ENCODE measurements around the gene UNC5C.

UNC5C gene

DNA sequence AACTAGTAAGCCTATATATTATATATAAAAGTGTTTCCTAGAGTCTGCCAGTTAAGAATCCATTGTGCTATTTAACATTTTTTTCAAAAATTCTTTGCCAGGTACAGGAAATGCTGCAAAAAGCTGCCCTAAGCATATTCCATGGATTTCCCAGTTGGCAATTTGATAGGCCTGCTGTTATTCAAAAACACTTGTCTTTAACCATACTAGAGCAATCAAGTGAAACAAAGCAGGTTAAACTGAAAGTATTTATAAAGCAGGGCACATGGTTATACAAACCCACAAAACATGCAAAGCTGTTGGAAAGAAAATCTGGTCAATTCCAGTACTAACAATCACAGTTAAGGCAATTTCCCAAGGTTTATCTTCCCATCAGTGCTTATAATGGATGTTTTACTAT, 159.9 kb downstream of the UNC5C start:
- DNase-seq: no peak

DNA sequence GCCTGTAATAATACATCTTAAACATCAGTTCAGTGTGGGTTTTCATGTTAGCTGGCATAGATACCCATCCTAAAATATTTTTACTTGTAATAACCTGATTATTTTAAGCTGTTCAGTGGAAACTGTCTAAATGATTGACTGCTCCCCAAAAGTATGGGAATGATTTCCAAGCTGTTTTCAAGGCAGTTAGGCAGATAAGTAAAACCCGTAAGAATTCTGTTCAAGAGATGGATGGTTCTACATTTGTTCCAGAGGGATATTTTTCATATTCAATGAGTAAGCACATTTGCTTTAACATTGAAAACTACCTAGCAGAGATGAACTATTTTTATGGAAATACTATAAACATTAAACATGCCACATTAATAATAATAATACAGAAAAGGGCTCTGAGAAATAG, 161.1 kb downstream of the UNC5C start:
- no peak for DNase-seq

DNA sequence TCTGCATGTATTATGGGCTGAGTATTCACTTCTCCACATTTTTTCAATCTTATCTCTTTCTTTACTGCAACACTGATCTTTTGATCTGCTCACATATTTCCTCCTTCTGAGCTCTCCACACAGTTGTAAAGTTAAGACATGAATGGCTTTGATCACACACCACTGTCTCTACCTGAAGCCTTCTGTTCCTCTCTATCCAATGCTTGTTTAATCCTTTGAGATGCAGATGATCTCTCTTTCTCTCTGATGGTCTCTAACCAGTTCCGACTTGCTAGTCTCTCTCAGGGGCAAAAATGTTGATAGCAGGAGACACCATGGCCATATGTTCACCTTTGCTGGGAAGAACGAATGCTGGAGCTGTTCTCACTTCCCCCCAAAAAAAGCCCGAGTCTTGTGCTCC, 162.4 kb downstream of the UNC5C start:
- no peak for DNase-seq

DNA sequence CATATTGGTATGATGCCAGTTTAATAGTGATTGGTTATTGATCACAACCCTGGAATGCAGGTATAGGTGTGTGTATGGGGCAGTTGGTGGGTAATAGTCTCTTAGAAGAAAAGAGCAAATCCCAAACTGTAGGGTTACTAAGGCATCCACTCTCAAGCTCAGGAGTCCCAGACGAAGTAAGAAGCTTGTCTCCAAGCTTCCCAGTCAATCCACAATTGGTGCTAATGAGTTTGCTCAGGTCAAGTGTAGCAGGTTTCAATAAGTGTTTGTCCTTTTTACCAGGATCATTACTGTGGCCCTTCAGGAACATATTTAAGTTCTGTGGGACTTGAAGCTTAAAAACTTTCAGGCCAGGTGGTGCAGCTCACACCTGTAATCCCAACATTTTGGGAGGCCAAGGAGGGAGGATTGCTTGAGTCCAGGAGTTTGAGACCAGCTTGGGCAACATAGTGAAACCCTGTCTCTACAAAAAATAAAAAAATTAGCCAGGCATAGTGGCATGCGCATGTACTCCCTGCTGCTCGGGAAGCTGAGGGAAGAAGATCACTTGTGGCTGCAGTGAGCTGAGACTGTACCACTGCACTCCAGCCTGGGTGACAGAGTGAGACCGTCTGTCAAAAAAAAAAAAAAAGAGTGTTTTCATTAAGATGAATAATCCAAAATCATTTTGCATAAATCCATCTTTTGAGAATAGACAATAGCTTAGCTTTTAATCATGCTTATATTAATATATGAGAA, 166.8 kb downstream of the UNC5C start:
- no peak for DNase-seq

DNA sequence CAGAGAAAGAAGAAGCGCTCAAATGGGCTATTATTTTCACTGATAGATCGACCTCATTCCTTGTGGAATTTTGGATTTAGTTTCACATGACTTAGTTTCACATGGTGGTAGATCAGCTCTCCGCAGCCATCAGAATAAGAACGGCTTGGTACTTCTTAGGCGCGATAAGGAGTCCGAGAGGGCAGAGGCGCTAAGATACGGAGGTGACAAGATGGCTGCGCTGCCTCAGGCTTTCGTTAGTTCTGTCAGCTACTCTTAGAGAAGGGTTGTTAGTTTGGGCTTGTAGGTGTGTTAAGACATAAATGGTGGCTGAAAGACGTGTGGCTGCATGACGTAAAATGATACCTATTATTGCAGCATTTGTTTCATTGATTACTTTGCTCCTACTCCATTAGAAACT, 169.1 kb downstream of the UNC5C start:
- no peak for DNase-seq

DNA sequence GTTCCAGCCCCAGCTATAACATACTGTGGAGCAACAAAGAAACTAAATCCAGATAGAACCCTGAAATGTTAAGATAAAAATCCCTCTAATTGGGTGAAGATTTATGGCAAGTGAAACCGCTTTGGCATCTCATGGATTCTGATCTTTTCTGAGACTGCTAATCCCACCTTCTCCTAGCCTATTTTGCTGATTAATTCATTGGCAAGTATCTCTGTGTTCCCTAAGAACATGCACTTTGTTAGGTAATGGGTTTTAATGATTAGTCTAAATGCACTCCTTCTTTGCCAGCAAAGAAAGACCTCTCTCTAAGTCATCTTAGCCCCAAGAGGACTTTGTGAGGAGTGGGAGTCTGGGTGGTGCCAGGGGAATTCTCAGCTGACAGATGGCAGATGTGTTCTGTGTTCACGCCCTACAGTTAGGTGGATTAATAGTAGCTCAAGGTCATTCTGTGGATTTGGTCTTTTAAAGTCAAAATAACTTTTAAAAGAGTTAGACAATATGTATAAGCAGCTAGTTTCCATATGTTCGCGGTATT, 171.3 kb downstream of the UNC5C start:
- no peak for DNase-seq

DNA sequence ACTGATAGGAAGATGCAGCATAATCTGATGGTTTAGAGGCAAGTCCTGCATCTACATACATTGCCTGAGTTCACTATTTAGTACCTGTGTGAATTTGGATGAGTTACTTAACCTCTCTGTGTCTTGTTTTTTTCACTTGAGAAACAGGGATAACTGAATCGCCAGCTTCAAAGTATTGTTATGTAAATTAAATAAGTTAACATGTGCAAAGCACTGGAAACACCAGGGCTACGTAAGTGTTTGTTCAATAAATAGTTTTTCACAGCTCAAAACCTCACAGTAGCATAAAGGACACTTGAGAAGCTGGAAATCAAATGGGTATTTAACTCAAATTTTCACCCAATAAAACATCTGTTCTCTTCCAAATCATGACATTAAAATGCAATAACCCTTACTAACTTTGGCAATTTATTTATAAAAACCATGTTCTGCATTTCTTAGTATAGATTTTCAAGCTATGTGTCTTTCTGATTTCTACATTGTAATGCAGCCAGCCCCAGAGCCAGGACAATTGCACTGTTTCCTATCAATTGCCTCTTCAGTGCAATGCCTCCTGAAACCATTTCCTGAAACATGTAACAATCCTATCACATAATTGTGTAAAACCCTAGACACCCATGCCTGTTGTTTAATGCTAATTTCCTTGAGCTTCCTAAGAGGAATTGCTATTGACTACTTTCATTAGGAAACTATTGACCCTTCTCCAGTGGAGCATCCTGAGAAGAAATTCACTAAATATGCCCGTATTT, 177.1 kb downstream of the UNC5C start:
- DNase-seq: no peak

DNA sequence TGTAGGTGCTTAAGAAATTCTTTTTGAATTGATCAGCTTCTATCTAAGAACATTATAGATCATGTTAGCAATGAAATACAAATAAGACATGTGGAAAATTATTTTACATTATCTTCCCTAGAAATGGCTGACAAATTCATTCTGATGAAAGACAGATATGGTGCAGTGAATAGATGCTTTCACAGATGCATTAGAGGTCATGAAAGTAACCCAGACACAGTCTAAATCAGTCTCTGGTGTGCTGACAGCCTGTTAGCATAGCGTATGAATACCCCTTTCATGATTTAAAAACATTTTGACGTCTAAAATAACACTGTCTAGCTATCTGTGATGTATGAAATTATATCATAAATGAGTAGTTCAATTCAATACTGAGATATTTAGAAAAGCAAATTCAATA, 180.9 kb downstream of the UNC5C start:
- DNase-seq: no peak

DNA sequence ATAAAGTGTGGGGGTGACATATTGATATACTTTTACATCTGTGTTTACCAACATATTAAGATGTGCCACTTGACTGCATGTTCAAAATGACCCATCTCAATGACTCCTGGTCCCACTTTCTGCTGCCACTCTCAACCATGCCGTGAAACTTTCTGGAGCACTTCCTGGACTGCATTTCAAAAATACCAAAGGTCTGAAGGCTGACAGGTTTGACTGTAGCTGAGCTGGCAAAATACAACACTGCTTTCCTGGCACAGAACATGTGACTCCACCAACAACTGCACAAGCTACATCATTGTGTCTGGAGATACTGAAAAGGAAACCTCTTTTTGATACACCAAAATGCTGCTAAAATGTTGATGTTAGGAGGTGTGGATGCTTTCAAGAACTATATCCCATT, 184.8 kb downstream of the UNC5C start:
- no peak for DNase-seq

DNA sequence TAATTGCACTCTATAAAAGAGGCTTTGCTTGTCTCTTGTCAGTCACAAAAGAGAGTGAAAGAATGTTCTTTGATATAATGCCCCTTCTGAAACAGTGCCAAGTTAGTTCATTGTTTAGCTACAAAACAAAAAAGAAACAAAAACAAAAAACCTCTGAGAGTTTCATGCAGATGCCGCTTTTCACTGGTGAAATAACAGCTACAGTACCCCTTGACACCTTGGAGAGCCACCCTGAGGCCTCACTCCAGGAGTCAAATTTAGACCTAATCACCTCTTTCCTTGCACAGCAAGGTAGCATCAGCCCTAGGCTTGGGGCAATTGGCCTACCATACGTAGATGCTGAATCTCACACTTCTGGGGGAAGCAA, 185.2 kb downstream of the UNC5C start:
- DNase-seq: no peak

DNA sequence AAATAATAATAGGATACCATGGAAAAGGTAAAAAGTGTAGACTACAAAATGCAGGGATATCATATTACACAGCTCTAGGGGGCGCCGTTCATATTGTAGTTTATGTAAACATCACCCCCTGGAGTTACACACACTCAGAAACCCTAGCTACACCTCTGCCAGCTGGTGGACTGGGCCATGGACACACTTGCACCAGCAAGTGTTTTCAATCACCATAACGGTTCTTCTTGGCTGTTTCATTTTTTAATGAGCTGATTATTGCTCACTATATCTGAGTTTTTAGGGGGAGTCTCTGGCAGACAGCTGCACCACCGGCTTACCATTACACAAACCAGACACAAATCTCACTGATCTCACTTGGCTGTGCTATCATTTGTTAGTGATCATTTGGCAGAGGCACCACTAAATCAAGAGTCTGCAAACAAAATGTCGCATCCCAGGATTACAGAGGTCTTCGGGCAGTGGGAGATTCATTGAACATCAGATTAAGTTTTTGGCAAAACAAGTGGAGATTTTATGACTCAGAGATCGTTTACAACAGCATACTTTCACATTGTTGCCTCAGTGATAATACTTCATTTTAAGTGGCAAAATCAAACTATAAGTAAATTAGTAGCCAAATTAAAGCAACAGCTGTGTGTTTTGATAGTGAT, 185.7 kb downstream of the UNC5C start:
- no peak for DNase-seq

DNA sequence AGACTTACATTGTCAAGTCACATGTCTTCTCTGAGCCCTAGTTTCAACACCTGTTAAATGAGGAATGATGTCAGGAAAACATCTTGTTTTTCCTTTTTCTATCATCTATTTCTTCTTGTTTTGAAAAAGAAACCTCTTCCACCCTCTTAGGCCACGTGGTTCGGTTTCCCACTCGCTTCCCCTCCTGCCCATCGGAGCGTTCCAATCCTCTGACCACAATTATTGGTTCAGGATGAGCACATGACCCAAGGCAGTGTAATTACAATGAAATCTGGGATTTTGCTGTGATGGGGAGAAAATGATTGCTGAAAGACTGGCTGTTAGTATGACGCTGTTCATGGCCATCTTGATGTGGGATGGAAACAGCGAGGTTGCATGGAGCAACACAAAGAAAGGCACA, 186.7 kb downstream of the UNC5C start:
- no peak for DNase-seq

DNA sequence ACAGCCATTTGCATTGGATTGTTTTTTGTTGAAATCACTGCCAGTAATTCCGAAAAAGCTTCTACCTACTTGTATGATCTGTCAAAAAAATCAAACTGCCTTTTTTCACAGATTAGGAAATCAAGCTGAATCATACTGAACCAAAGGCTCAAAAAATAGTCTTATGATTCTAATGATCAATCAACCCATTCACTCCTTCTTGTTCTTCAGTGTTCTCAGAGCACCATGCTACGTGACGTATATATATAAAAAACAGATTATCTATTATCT, 187.1 kb downstream of the UNC5C start:
- no peak for DNase-seq

DNA sequence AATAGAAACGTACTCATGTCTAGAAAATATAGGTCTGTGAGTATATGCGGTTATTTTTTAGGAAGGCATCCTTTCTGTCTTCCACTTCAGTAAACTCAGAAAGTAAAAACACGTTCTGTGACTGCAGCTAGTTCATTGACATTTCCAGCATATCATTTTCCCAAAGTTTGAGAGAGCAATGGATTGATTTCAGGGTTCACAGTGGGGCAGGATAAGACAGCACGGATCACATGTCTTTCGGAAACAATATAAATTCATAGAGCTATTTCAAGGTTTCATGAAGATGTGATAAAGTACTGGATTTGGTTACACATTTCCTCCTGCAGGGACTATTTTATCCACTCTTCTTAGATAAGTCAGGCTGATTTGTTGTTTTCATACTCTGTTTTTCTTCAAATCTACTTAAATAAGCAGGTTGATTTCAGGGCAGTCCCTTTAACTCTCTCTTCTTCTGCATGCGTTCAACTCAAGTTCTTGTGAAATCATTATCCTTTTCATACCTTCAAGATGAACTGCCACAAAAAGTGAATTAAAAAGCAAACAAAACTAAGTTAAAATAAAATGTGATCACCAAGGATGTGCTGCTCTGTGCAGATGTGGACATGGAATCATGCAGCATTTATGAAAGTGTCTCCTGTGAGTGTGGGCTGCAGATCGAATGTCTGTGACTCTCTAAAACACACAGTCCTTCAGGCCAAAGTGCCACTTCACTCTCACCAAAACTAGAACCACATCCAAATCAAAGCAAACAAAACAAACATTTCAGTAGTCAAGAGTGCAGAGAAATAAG, 187.7 kb downstream of the UNC5C start:
- DNase-seq: no peak

DNA sequence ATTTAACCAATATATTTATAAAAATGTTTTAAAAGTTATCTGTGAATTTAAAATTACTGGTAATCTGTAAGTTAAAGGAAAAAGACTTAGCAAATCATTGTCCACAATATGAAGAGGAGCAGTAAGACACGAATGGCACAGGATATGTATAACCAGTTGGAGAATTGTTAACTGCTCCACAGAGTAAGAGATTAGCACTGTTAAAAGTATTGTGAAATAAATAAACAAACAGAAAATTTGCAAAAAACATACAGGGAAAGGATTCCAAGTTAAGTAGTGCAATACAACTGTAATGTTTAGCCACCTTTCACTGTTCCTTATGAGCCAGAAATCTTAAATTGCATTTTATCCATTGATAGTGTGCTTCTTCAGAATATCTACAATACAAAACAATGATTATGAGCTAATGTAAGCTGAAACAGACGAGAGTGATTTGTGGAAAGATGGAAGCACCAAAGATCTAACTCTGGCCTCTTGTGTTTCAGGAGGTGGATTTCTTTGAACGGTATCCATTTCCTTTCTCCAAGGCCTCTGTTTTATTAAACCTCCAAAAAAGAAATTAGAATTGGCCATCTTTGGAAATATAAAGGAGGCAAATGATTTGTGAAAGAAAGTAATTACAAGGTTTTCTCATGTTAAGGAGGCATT, 188.4 kb downstream of the UNC5C start:
- DNase-seq: no peak

DNA sequence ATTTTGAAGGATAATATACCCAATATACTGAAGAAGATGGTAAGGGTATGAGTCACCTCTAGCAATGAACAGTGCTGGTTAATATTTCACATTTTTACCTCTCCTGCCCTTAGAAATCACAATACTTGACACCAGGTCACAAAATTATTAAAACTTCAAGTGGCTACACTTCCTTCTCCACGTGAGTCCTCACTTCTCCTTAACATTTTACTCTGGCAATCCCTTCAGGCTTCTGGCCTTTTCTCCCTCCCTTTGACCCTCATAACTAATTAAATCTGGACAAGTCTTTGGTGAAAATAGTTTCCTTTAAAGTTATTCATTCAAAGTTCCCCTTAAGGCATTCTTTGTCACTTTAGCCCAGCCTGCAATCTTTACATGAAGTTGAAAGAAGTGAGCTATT, 190.4 kb downstream of the UNC5C start:
- no peak for DNase-seq

DNA sequence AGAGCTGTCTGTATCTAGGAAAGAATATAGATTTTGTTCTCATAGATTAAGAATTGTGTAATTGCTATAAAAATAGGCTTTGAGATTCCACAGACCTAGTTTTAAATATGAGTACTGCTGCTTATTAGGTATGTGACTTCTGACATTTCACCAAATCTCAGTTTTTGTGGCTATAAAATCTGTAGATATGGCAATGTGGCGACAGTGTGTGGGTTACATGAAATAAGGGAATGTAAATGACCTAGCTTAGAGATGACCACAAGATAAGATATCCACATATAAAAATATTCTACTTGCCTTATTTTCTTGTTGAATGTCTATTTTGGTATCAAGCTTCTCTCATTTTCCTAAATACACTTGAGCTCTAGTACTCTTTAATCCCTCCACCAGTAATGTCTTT, 193.8 kb downstream of the UNC5C start:
- DNase-seq: no peak

DNA sequence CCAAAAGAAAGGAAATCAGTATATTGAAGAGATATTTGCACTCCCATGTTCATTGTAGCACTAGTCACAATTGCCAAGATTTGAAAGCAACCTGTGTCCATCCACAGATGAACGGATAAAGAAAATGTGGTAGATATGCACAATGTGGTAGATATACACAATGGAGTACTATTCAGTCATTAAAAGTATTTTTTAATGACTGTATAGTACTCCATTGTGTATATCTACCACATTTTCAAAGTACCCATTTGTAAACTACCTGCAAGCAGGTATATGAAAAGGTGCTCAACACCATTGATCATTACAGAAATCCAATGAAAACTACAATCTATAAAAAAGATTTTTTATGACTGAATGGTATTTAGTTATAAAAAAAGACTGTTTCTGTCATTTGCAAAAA, 200.4 kb downstream of the UNC5C start:
- DNase-seq: no peak

DNA sequence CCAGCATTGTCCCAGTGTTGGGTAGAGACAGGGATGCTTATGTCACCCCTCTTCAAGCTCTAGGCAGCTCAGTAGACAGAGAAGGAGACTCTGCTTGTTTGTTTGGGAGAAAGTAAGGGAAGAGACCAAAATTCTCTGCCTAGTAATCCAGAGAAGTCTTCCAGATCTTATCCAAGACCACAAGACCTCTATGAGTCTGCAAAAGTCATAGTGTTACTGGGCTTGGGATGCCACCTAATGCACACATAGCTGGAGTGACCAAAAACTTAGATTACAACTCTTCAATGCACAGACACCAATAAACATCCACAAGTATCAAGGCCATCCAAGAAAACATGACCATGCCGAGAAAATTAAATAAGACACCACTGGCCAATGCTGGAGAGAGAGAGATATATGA, 205.5 kb downstream of the UNC5C start:
- DNase-seq: no peak

DNA sequence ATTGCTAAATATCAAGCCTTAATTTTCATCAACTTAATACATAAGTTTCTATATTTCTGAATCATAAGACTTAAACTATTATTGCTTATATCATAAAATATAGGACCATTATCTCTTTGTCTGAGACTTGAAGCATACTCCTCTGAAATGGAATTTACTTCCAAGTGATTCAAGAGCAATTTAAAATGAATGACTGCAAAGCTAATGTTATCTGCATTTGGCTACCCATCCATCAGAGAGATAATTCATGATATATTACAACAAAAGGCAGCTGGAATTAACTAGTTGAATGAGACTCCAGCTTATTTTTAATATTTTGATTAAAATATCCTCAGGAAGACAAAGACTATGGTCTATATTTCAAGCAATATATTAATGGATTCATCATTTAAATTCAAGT, 208.6 kb downstream of the UNC5C start:
- DNase-seq: no peak

DNA sequence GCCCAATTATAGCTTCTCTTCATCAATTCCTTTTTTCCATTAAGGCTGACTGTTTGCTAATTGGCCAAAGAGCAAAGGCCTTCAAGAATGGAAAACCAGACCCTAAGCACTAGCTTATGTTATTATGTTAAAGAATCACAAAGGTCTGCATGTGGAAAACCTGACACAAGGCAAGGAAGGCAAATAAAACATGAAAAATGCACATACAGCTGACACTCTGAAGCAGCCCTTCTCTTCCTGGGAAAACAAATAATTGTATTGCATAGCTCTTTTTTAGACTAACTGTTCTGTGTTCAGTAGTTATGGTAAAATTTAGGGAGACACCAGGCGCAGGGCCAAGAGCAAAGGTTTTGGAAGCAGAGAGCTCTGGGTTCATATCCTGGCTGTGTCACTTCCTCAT, 223.1 kb downstream of the UNC5C start:
- no peak for DNase-seq

DNA sequence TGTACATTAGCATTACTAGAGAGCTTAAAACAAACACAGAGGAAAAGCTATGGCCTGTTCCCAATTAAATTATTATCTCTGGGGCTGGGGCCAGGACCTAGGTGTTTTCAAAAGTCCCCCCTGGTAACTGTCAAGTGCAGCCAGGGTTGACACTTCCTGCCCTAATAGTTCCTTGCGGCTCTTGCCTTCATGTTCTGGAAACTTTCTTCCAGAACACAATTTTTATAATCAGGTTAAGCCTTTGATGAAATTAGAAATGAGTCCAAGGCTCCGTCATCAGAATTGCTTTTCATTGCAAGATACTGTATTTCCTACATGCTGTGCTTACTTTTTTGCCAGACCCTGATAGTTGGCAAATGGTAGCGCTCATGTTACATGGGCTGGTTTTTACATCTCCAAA, 229.6 kb downstream of the UNC5C start:
- DNase-seq: no peak

DNA sequence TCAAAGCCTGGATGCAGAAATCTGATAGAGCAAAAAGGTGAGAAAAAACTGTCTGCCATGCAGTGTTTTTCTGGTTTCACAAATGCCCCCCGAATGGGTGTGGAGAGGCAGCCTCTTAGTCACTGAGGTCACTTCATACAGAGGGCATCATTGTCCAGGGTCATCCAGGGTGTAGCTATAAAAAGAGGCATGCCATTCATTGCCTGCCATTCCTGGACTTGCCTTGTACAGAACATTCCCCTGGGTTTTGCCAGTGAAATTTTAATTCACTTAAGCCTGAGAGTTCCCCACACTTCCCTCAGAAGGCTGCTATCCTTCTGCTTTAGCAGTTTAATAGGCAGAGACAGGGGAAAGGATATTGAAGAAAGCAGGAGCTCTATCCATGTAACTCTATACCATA, 230.3 kb downstream of the UNC5C start:
- no peak for DNase-seq

Measured in right forelimb (tissue), 1 donor.